ENCODE results near the gene TNFSF13.

Gene TNFSF13

GRCh38 chr17:7560172-7561027 lies 1.9 kb downstream of the TNFSF13 start:
- Mint-ChIP-seq H3K4me1 (ENCODE audit: low read depth) (peaks cover 54% of the 10 kb centered on the region), H3K36me3 (ENCODE audit: low read depth) (peaks cover 24% of the 10 kb centered on the region), H3K27me3 (no peaks in the 10 kb centered on the region), H3K27ac (peak overlapping the region; percentile 93), H3K4me3 (peak overlapping the region; percentile 90), H3K9me3 (no peaks in the 10 kb centered on the region)

GRCh38 chr17:7561028-7561575 lies 2.6 kb downstream of the TNFSF13 start:
- Mint-ChIP-seq H3K4me1 (ENCODE audit: low read depth) (peaks cover 51% of the 10 kb centered on the region), H3K27ac (peak overlapping the region; percentile 93), H3K27me3 (no peaks in the 10 kb centered on the region), H3K4me3 (peak overlapping the region; percentile 90), H3K36me3 (ENCODE audit: low read depth) (peaks cover 31% of the 10 kb centered on the region), H3K9me3 (no peaks in the 10 kb centered on the region)

DNA sequence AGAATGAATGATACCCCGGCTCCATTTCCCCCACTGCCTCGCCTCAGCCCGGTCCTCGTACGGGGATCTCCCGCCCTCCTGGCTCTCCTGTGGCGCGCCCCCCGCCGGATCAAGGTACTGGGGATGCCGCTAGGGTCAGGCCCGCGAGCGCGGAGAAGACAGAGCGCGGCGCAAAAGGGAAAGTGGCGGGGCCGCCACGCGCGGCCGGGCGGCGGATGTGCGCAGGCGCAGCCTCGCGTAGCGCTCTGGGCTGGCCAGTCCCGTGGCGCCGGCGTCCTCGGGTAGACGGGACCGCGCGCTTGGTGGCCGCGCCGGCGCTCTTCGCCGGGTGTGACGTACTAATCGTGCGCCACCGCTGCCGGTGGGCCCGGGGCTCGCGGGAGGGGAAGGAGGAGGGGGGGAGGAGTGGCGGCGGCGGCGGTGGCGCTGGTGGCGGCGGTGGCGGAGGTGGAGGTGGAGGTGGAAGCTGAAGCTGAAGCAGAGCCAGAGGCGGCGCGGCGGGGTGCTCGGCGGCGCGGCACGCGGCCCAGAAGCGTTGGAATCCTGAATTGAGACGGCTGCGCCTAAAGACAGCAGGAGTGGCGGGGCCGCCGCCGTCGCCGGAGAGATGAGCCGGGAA lies 3.1 kb downstream of the TNFSF13 start, which contains the start of gene SENP3:
Gene SENP3, plus strand, starts transcription at position 331 of the 619 bp plus-strand sequence. CDS start 1,158 bp downstream, outside the sequence.
- Mint-ChIP-seq H3K4me1 (ENCODE audit: low read depth) (peaks cover 48% of the 10 kb centered on the region), H3K36me3 (ENCODE audit: low read depth) (peaks cover 32% of the 10 kb centered on the region), H3K4me3 (peak within 1 kb of the TSS; percentile 90), H3K27ac (peak within 1 kb of the TSS; percentile 93), H3K27me3 (no peaks in the 10 kb centered on the region), H3K9me3 (no peaks in the 10 kb centered on the region)

GRCh38 chr17:7562208-7562605 lies 3.7 kb downstream of the TNFSF13 start:
- peaks cover 52% of the 10 kb centered on the region for H3K4me1 Mint-ChIP-seq (ENCODE audit: low read depth)

GRCh38 chr17:7563115-7563869 lies 4.7 kb downstream of the TNFSF13 start:
- peak overlapping the region; percentile 84 for H3K27ac Mint-ChIP-seq
- no peaks in the 10 kb centered on the region for H3K27me3 Mint-ChIP-seq
- H3K9me3 Mint-ChIP-seq = no peaks in the 10 kb centered on the region
- H3K4me3 Mint-ChIP-seq = peak overlapping the region; percentile 88
- peaks cover 44% of the 10 kb centered on the region for H3K36me3 Mint-ChIP-seq (ENCODE audit: low read depth)
- H3K4me1 Mint-ChIP-seq (ENCODE audit: low read depth) = peaks cover 49% of the 10 kb centered on the region

More at GRCh38 chr17:7562208-7562605, 3.7 kb downstream of the TNFSF13 start:
- H3K27me3 Mint-ChIP-seq = no peaks in the 10 kb centered on the region
- H3K36me3 Mint-ChIP-seq (ENCODE audit: low read depth) = peaks cover 37% of the 10 kb centered on the region
- H3K9me3 Mint-ChIP-seq = no peaks in the 10 kb centered on the region
- H3K4me3 Mint-ChIP-seq = peak overlapping the region; percentile 88
- peak overlapping the region; percentile 84 for H3K27ac Mint-ChIP-seq

DNA sequence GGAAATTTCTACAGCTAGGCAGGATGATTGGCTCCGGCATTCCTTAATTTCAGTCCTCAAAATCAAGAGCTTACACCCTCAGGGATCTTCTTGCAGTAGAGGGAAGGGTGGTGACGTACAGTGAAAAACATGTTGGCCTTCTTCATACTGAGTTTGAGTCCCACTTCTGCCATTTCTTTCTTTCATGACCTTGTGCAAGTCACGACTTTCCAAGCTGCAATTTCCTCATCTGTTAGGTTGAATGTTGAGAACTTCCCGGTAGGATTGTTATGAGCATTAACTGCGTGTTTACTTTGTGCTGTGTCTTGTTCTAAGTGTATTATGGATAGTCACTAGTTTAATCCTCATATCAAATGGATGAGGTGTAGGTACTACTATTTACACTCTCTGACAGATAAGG lies 11.0 kb downstream of the TNFSF13 start:
- no peak overlapping the region for H3K4me3 Mint-ChIP-seq
- no peak overlapping the region for H3K27ac Mint-ChIP-seq
- H3K4me1 Mint-ChIP-seq (ENCODE audit: low read depth) = peaks cover 43% of the 10 kb centered on the region

GRCh38 chr17:7570351-7570750 lies 11.8 kb downstream of the TNFSF13 start:
- peaks cover 81% of the 10 kb centered on the region for H3K36me3 Mint-ChIP-seq (ENCODE audit: low read depth)
- H3K27me3 Mint-ChIP-seq = no peaks in the 10 kb centered on the region
- H3K9me3 Mint-ChIP-seq = no peaks in the 10 kb centered on the region
- H3K27ac Mint-ChIP-seq = no peak overlapping the region
- H3K4me1 Mint-ChIP-seq (ENCODE audit: low read depth) = peaks cover 51% of the 10 kb centered on the region
- no peak overlapping the region for H3K4me3 Mint-ChIP-seq

More for the DNA sequence above, 11.0 kb downstream of the TNFSF13 start:
- Mint-ChIP-seq H3K36me3 (ENCODE audit: low read depth) (peaks cover 81% of the 10 kb centered on the region), H3K9me3 (no peaks in the 10 kb centered on the region), H3K27me3 (no peaks in the 10 kb centered on the region)

GRCh38 chr17:7572338-7572587 lies 13.7 kb downstream of the TNFSF13 start:
- no peaks in the 10 kb centered on the region for H3K27me3 Mint-ChIP-seq
- H3K36me3 Mint-ChIP-seq (ENCODE audit: low read depth) = peaks cover 86% of the 10 kb centered on the region
- peaks cover 66% of the 10 kb centered on the region for H3K4me1 Mint-ChIP-seq (ENCODE audit: low read depth)
- H3K27ac Mint-ChIP-seq = peak overlapping the region; percentile 99
- peak overlapping the region; percentile 95 for H3K4me3 Mint-ChIP-seq
- no peaks in the 10 kb centered on the region for H3K9me3 Mint-ChIP-seq

DNA sequence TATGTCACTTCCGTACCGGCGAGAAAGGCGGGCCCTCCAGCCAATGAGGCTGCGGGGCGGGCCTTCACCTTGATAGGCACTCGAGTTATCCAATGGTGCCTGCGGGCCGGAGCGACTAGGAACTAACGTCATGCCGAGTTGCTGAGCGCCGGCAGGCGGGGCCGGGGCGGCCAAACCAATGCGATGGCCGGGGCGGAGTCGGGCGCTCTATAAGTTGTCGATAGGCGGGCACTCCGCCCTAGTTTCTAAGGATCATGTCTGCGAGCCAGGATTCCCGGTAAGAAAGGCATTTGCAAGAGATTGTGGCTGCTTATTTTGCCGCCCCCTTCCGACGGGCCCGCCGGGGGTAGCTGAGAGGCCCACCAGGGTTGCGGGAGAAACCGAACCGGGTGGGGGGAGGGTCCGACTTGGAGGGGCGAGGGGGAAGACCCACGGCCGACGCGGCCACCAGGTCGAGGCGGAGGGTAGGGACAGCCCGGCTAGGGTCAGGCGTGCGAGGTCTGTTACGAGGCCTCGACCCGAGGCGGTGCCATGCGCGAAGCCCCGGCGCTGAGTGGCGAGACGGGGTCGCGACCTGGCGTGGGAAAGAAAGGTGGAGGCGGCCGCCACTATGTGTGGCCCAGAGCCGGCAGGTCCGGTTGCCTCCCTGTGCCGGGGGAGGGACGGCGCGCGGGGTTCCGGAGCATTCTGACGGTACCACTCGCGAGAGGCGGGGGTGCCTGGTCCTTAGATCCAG lies 14.2 kb downstream of the TNFSF13 start:
- Mint-ChIP-seq H3K4me3 (peak overlapping the region; percentile 95), H3K27me3 (no peaks in the 10 kb centered on the region), H3K9me3 (no peaks in the 10 kb centered on the region), H3K4me1 (ENCODE audit: low read depth) (peaks cover 67% of the 10 kb centered on the region), H3K36me3 (ENCODE audit: low read depth) (peaks cover 86% of the 10 kb centered on the region), H3K27ac (peak overlapping the region; percentile 99)

DNA sequence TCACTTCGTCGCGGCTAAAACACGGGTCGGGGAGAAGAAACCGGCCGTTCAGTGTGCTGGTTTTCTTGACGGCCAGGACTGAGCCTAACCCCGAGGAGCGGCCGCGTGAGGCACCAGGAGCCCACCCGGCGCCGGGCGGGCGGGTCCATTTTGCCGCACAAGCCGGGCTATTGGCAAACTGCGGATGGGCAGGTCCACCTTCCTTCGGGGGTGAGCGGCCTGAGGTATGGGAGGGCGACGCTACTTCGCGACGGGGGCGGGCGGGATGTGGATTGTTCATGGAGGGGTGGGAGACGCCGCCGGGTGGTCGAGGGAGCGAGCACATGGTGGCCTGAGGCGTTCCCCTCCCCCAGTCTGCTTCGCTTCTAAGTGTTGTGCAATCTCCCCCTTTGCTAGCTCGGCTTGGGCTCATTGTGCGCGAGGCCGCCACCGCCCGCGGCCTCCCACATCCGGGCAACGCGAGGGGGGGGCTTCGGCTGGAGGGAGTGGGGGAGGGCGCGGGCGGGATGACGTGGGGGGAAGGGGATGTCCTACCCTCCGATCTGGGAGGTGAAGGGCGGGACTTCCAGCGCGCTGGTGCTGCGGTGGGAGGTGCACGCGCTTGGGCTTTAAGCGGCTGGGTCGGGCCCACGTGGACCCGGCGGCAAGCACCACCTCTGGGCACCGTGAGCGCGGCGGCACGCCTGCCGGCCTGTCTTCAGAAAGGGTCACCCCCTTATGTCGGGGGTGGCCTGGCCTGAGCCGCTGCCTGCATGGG lies 15.0 kb downstream of the TNFSF13 start:
- peaks cover 74% of the 10 kb centered on the region for H3K4me1 Mint-ChIP-seq (ENCODE audit: low read depth)
- H3K36me3 Mint-ChIP-seq (ENCODE audit: low read depth) = peaks cover 91% of the 10 kb centered on the region
- peak overlapping the region; percentile 95 for H3K4me3 Mint-ChIP-seq
- no peaks in the 10 kb centered on the region for H3K9me3 Mint-ChIP-seq
- H3K27me3 Mint-ChIP-seq = no peaks in the 10 kb centered on the region
- H3K27ac Mint-ChIP-seq = peak overlapping the region; percentile 99

- Mint-ChIP-seq H3K4me1 (ENCODE audit: low read depth) (peaks cover 79% of the 10 kb centered on the region), H3K36me3 (ENCODE audit: low read depth) (peaks cover 93% of the 10 kb centered on the region), H3K4me3 (peak overlapping the region; percentile 95), H3K27me3 (no peaks in the 10 kb centered on the region), H3K27ac (peak overlapping the region; percentile 99), H3K9me3 (no peaks in the 10 kb centered on the region)
Measured at GRCh38 chr17:7574176-7574953, 15.8 kb downstream of the TNFSF13 start.

DNA sequence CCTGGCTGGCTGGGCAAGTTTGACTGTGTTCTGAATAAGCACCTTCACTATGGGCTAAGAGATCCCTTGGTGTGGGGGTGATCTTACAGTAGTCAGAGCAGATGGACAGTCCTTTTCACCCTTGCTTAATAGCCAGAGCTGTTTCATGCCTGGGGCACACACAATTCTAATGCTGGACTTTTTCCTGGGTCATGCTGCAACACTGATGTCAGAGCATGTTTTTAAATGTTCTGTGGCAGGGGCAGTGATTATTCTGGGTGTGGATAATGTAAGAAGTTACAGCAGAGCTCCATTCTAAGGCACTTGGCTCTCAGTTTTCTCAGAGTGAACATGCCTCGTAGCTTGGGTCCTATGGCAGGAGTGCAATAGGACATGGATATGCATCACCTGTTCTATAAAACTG lies 16.9 kb downstream of the TNFSF13 start:
- Mint-ChIP-seq H3K36me3 (ENCODE audit: low read depth) (peaks cover 91% of the 10 kb centered on the region), H3K27ac (peak overlapping the region; percentile 99), H3K4me3 (peak overlapping the region; percentile 95), H3K9me3 (no peaks in the 10 kb centered on the region), H3K27me3 (no peaks in the 10 kb centered on the region), H3K4me1 (ENCODE audit: low read depth) (peaks cover 90% of the 10 kb centered on the region)

GRCh38 chr17:7575959-7576358 lies 17.4 kb downstream of the TNFSF13 start:
- peak overlapping the region; percentile 99 for H3K27ac Mint-ChIP-seq
- H3K9me3 Mint-ChIP-seq = no peaks in the 10 kb centered on the region
- H3K27me3 Mint-ChIP-seq = no peaks in the 10 kb centered on the region
- H3K36me3 Mint-ChIP-seq (ENCODE audit: low read depth) = peaks cover 91% of the 10 kb centered on the region
- H3K4me3 Mint-ChIP-seq = peak overlapping the region; percentile 95
- peaks cover 90% of the 10 kb centered on the region for H3K4me1 Mint-ChIP-seq (ENCODE audit: low read depth)
